Right ventricle myocardium inferior (tissue), 1 donor: ENCODE results near the gene LARP4B. TPM values are rescaled to one million over a fixed set of nuclear protein-coding genes. Genes with fewer than 3 reads are reported as not detected.
"Not testable (repeated sequence)": the region's sequence is repeated elsewhere in the genome, so short reads cannot be mapped to it uniquely, and the experiment has no call there.

Experiments
- ATAC-seq: fragments of 200-7000 bp; cut with Tn5 transposase; one replicate; pipeline ENCODE4 v1.9.1; 2020; ENCODE audit warnings: mild to moderate bottlenecking, moderate library complexity
- DNase-seq: peaks from one replicate; pipeline ENCODE4 v3.0.0; 2021; ENCODE audit errors: missing footprints
- intact Hi-C: fragments of 100-400 bp; cut with DNase I; formaldehyde crosslinking; loops from one replicate; pipeline ENCODE4 v1.11.0; 2022
- total RNA-seq: library from RNA; stranded (reverse); fragmentation: NEBNext Ultra II Directional; extraction: Animal tissue kit (Norgen Biotek cat#: 25700); gene quantifications from one replicate; pipeline ENCODE4 v1.2.1, GENCODE V29; 2021
- donor health status: DM: no; HTN: yes; CAD: no; lungs with severe emphysema.

The LARP4B gene
- total RNA-seq, 1 donor from 2014 or later = 58.9 TPM

DNA sequence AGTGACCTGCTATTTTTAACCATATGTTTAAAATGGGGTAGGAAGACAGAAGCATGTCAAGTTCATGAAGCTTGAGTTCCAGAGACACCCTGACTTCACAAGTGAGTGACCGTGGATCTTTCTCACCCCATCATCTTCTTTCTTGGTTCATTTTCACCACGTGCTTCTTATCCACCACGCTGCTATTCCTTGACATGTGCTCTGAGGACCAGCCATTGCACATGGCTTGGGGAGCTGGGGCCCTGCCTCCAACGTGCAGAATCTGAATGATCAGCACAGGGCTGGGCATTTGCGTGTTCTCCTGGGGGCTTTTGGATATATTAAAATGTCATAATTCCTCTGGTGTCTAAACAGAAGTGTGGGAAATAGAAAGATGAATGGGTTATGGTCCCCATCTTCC is 31.7 kb upstream of the LARP4B start:
- intact Hi-C loops = no loop called here
- no peak for DNase-seq
- ATAC-seq = no peak

DNA sequence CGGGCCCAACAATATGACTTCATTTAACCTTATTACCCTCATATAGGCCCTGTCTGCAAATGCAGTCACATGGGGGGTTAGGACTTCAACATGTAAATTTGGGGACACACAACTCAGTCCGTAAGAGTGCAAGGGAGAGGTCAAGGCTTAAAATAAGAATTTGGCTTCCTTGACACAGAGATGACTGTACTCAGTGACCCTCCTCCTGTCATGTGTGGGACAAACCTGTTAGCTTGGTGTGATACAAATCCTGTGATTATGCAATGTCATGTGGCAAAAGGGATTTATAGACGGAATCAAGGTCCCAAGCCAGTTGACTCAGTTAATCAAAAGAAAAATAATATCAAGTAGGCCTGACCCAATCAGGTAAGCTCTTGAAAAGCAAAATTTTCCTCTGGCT is 30.8 kb upstream of the LARP4B start:
- DNase-seq (no peak), ATAC-seq (no peak)
- intact Hi-C loops = no loop called here

DNA sequence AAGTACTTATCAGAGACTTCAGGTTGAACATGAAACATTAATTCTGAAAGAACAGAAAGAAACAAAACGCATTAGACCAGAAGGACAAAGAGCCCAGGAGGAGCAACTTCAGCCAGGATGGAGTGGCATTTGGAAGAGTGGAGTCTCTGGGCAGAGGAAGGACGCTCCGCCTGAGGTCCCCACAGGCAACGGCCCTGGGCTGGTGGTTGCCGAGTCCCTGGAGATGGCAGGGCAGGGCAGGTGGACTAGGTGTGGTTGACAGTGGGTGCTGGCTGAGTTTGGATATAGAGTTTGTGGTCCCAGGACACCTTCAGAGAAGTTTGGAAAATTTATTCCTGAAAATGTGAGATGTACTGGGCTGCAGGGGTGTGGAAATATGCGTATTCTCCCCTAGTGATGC is 27.4 kb upstream of the LARP4B start:
- DNase-seq (no peak), ATAC-seq (no peak)
- intact Hi-C loops = no loop called here

DNA sequence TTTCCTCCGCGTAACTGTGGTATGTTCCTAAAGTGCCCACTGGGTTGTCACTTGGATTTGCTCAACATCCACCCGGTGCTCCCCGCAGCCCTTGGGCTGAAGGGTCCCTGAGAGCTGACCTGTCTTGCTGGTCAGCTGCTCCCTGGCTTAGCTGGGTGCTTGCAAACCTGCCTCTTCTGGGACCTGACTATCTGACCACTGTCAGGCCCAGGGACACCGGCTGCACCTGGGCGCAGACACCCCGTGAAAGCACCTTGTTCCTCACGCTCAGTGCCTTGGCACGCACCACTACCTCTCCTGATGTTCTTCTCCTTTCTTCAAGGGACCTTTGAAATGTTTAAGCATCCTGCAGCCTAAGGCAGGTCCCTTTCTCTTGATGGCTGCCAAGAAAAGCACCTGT is 26.6 kb upstream of the LARP4B start:
- ATAC-seq (no peak), DNase-seq (no peak)
- intact Hi-C loops = no loop called here

DNA sequence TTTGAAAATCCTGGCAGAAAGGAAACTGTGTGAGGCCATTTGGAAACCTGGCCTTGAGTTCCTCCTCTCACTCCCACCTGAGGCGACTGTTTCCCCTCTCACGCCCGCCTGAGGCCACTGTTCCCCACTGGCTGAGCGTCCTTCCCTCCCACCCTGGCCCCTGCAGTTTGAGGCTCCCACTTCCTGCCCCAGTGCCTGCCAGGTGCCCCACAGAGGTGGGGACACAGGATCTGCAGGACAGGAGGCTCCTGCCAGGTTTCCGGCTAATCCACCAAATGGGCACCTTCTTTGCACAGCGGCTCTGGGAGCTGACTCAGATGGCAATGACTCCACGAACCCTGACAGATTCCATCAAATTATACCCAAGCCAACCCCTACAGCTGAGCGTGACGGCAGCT is 24.3 kb upstream of the LARP4B start:
- ATAC-seq (no peak), DNase-seq (no peak)
- intact Hi-C loops = no loop called here

DNA sequence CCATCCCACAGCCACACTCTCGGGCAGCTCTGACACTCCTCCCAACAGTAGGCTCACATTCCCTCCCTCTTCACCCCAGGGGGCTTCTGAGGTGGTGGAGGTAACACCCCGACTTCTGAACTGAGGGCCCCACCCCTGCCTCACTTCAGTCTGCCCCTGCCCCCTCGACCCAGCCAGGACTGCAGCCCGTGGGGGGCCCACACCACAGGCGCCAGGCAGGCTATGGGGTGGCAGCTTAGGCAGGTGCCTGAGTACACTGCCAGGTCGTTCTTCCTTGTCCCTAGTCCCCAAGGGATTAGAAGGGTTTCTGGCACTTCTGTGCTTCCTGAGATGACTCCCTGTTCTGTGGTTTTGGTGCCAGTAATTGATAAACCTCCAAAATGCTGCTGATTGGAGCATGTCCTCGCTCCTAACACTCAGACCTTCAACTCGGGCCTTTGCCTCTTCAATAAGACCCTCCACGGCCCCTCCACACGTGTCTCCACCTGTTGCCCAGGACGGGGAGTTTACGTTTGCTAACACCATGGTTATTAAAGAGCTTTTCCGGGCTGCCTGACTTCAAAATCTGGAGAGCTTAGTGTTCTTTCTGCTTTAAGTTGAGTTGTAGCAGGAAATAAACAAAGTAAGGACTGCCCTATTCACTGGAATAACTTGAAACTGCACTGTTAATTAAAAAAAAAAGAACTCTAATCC is 23.8 kb upstream of the LARP4B start:
- DNase-seq = no peak
- ATAC-seq = no peak
- intact Hi-C loops = no loop called here

DNA sequence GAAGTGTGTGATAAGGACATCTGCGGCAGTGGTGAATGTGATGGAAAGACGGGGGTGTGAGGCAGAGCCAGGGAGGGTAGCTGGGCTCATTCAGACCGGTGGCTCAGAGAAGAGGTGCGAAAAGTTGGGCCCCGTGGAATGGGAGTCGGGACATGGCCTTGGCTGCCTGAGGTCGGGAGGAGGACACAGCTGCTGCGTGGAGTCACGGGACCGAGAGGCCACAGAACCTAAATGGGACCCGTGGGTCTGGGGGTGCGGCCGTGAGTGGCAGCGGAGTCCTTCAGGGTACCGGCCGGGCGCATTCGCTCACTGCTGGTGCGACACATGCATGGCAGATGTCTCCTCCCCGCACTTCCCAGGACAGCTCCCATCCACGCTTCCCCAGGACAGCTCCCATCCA is 22.9 kb upstream of the LARP4B start:
- intact Hi-C loops = no loop called here
- ATAC-seq (no peak), DNase-seq (no peak)

DNA sequence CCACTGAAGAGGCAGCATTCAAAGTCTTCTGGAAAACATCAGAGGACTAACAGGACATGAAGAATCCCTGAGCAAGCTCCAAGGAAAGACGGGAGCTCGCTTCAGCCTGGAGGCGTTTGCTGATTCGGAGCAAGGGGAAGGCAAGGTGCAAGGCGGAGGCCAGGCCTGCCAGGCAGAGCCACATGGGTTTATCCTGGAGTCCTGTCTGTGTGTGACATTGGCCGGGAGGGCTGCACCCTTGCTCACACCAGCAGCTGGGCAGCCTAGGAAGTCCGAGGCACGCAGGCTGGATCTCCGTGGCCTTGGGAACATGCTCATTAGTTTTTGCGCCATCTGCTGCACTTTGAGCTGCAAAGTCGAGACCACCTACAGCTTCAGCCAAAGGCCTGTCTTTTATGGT is 22.3 kb upstream of the LARP4B start:
- ATAC-seq = no peak
- DNase-seq = no peak
- intact Hi-C loops = no loop called here

DNA sequence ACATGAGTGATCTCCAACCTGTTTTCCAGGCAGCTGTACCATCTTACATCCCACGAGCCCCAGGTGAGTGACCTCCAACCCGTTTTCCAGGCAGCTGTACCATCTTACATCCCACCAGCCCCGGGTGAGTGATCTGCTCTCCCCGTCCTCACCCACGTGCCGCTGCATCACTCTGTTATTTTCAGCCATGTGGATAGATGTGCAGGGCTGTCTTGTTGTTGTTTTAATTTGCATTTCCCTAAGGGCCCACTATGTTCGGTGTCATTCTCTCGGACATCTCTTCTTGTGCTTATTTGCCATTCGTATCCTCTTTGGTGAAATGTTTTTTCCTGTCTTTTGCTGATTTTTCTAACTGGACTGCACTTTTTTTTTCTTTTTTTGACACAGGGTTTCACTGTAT is 17.9 kb upstream of the LARP4B start:
- intact Hi-C loops = no loop called here
- DNase-seq (no peak), ATAC-seq (no peak)

DNA sequence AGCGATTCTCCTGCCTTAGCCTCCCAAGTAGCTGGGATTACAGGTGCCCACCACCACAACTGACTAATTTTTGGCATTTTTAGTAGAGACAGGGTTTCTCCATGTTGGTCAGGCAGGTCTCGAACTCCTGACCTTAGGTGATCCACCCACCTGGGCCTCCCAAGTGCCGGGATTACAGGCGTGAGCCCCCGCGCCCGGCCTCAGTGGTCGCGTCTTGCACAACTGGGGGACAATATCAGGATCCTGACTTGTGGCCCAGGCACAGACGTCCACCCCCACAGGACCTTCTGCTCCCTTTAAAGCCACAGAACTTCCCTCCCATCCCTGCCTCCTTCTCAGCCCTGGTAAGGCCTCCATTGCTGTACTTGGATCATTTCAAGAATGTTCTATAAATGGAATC is 16.8 kb upstream of the LARP4B start:
- ATAC-seq (no peak), DNase-seq (no peak)
- intact Hi-C loops = no loop called here

DNA sequence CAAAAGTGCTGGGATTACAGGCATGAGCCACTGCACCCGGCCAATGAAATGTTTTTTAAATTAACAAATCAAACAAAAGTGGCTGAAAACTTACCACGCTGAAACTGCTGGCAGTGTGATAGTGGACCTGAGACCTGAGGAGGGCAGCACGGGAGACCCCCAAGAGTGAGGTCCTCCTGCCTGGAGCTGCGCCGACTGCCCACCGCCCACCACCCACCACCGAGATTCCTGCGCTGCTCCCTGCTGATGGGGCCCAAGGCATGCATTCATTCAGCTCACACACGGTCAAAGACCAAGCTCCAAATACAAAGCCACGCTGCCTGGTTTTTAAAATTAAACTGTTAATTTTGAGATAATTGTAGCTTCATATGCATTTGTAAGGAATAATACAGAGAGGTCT is 16.4 kb upstream of the LARP4B start:
- DNase-seq (no peak), ATAC-seq (no peak)
- intact Hi-C loops = no loop called here

DNA sequence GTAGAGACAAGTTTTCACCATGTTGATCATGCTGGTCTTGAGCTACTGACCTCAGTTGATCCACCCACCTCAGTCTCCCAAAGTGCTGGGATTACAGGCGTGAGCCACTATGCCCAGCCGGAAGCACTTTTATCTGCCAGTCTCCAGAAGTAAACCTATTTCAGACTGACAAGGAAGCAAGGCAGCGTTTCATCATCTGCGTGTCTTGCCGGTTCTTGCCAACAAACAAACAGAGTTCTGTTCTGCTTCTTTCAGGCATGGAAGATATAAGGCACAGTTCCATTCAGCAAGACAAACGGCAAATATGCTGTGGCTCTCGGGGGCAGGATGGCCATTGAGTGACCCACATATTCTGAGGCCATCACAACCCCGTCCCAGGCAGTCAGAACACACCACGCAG is 15.5 kb upstream of the LARP4B start:
- no peak for DNase-seq
- intact Hi-C loops = no loop called here
- ATAC-seq = no peak

DNA sequence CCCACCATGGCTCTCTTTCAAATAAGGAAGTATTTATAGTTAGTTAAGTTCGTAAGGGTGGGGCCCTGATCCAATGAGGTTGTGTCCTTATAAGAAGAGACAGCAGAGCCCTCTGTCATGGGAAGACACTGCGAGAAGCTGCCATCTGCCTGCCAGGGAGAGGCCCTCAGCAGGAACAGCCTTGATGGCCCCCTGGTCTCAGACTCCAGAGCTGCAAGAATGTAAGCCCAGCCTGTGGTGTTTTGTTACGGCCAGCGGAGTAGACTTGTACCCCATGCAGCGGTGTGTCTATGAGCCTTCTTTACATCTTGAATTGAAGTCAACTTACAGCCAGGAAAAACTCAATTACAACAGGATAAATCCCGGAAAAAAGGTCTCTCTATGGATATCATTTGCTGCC is 14.3 kb upstream of the LARP4B start:
- DNase-seq = no peak
- no peak for ATAC-seq
- intact Hi-C loops = no loop called here

DNA sequence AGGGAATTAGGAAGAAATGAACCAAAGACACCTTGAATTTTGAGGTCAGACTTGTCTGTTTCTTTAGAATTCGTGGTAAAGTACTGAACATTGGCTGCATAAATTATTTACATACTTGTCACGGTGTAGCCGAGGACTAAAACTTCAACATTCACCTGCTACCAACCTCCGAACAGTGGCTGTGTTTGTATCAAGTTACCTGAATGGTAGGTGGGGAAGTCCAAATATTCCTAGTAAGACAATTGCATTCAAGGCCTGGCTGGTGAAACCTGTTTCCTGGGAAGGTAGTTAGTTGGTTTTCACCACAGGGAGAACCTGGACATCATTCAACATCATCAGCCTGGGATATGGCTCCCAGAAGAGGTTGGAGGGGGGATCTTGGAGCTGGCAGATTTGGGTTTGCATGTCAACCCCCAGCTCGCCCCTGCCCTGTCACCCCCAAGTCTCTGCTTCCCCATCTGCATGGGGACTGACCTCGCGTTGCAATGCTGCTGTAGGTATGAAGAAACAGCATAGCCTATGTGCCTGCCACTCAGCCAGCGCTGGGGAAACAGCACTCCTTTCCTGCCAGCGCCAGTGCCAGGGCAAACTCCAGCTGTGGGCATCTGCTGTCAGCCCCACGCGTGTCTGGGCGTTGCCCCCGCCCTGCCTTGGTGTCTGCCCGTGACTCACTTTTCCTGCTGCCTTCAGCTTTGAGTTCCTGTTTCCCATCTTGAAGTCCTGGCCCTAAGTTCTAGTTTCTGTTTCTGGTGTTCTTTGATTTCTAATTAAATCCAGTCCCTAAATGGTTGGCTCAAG is 12.7 kb upstream of the LARP4B start:
- intact Hi-C loops = no loop called here
- peak; percentile 90 for DNase-seq
- ATAC-seq = peak; percentile 67

DNA sequence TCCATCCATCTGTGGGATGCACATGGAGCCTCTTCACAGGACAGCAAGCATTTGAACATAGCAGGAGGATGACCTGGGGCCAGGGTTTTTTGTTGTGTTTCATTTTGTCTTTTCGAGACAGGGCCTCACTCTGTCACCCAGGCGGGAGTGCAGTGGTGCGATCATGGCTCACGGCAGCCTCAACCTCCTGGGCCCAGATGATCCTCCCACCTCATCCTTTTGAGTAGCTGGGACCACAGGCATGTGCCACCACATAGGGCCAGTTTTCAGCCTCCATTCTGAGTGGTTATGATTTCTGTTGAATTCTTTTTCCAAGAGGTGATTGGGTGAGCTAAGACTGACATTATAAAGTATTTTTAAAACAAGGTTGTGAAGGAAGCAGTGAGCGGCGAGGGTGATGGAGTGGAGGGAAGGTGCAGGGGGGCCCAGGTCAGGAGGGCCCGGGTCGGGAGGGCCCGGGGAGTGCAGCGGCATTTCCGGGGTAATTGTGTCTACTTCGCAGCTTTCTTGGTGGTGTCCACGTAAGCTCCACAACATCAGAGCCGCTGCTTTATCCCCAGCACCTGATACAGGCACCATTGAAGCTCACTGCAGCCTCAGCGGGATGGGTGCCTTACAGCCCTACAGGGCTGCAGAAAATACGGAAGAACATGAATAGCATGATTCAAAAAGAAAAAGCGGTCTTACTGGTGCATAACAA is 12.0 kb upstream of the LARP4B start:
- ATAC-seq = no peak
- DNase-seq = no peak
- intact Hi-C loops = no loop called here

DNA sequence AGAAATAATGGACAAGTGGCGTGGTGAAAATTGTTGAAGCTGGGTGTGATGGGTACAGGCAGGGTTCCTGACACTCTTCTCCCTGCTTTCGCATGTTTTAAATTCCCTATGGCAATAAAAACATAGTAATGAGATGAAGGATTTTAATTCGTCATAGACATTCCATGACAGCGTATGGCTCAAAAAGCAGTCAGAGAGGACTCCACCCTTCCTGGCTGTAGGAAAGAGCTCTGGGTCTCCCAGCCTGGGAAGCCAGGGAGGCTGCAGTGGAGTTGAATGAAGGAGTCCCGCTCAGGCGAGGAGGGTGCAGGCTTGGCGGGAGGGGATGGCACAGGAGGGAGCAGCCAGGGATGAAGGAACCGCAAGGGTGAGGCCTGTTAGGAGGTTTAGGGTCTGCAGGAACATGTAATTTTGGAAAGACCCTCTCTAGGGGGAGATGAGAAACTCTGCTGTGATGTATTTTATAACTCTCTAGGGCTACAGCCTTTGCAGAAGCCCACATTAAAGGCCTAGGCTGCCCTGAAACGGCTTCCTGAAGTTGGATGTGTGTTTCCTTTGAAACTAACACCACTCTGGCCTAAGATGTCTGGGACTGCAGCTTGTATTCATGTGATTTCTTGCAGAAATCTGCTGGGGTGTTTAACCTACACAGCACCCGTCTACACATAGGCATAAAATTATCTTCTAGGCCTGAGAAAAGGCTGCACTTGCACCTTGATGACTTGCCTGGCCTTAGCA is 7.6 kb upstream of the LARP4B start:
- DNase-seq (no peak), ATAC-seq (no peak)
- intact Hi-C loops = loop anchor here (10.0 kb wide), 1 partner anchor 116 kb away; the partner anchor contains the start of gene WDR37

DNA sequence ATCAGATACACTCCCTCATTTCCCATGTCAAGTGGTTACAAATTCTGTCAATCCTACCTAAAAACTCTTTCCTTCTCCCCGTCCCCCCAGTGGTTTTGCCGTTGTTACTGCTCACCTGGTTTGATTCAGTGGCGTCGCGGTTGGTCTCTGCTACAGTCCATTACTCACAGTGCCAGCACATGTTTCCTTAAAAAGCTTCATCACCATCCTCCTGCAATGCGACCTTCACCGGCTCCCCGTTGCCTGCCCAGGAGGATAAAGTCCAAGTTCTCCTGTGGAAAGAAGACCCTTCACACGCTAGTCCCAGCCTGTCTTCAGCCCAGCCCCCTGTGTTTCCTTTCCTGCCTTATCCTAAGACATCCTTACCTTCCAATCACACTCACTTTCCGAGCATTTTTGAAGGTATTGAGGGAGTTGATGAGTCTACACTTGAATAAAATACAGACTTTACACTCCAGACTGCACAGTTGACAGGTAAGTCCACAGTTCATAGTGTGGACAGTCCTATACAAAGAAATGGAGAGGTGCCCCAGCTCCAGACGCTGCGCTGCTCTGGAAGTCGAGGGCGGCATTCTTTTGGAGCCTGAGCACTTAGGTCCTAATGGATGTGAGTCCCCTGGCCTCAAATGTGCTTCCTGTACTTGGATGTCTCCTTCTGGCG is 3.4 kb upstream of the LARP4B start:
- intact Hi-C loops = loop anchor here (10.0 kb wide), 1 partner anchor 120 kb away; the partner anchor contains the start of gene WDR37

DNA sequence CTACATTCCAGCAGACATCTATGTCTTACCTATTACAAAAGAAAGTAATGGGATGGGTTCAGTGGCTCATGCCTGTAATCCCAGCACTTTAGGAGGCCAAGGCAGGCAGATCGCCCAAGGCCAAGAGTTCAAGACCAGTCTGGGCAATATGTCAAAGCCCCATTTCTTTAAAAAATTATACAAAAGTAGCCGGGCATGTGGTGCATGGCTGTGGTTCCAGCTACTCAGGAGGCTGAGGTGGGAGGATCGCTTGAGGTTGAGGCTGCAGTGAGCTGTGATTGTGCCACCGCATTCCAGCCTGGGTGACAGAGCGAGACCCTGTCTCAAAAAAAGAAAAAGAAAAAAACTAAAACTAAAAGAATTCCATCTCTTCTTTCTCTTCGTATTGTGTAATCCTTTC is 2.7 kb upstream of the LARP4B start:
- not testable (repeated sequence) for ATAC-seq, DNase-seq
- intact Hi-C loops = loop anchor here (10.0 kb wide), 1 partner anchor 121 kb away; the partner anchor contains the start of gene WDR37

More for the DNA sequence above, 3.4 kb upstream of the LARP4B start:
- no peak for ATAC-seq
- DNase-seq = no peak

DNA sequence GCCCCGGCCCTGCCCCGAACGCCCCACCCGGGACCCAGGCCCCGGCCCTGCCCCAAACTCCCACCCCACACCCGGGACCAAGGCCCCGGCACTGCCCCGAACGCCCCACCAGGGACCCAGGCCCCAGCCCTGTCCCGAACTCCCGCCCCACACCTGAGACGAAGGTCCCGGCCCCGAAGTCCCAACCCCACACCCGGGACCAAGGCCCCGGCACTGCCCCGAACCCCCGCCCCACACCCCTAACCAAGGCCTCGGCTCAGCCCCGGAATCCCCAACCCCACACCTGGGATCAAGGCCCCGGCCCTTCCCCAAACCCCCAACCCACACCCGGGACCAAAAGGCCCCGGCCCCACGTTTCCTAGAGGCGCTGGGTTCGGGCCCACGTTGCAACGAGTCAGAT is 1.1 kb upstream of the LARP4B start:
- DNase-seq (peak; percentile 71), ATAC-seq (no peak)
- intact Hi-C loops = loop anchor here (10.0 kb wide), 1 partner anchor 122 kb away; the partner anchor contains the start of gene WDR37
